NCI-H446 (cell line): ENCODE results near the gene C17orf67.
A peak's percentile ranks its signal among the peaks of the same experiment; 100 is the strongest.

ENCODE experiments used
- DNase-seq, 2 experiments: peaks; one replicate each; lab custom pipeline; 2025; lab: John Stamatoyannopoulos, UW

C17orf67 gene

DNA sequence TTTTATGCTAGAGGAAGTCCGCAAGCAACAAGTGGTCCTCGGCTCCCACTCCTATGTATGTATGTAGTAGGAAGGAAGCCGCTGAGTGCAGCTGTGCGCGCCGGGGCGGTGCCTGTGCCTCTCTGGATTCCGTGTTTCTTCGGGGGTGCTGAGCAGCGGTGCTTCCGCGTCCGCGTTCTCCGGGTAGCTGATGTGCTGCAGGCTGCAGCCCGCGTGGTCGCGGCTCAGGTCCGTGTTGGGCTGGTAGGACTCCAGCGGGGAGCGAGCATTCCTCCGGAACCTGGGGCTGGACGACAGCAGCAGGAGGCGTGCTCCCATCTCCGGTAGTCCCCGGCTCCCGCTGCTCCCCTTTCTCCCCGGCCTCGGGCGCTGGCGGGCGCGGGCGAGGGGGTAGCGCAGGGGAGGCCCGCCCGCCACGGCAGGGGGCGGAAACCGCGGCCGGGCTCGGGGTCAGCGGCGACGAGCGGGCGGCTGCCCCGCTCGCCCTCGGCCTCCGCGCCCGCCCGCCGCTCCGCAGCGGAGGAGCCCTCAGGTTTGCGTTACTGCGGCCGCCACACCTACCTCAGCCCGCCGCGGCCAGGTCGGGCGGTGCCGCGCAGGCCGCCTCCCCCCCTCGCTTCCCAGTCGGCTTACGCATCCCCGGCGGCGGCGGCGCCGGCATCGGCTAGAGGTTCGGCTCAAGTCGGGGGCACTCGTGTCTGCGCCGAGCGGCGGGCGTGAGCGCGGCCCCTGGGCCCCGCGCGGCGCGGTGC lies 487 bp downstream of the C17orf67 start:
- DNase-seq: peak in 1 of 2 experiments; percentile 33

DNA sequence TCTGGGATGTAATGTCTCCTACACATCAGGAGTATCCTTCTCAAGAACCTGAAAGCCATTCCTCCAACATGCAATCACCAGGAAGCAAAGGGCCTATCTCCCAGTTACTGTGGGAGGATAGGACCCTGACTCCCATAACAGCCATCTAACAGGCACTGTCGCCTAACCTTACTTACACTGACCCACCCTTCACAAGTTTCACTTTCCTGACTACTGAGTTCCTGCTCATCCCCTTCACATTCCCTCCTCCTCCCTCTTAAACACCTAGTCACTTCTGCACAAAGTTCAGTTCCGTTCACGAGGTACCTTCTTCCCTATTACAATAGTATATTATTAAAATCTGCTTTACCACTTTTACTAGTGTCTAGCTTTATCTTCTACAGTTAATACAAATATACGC lies 1.3 kb downstream of the C17orf67 start:
- no peak for DNase-seq

DNA sequence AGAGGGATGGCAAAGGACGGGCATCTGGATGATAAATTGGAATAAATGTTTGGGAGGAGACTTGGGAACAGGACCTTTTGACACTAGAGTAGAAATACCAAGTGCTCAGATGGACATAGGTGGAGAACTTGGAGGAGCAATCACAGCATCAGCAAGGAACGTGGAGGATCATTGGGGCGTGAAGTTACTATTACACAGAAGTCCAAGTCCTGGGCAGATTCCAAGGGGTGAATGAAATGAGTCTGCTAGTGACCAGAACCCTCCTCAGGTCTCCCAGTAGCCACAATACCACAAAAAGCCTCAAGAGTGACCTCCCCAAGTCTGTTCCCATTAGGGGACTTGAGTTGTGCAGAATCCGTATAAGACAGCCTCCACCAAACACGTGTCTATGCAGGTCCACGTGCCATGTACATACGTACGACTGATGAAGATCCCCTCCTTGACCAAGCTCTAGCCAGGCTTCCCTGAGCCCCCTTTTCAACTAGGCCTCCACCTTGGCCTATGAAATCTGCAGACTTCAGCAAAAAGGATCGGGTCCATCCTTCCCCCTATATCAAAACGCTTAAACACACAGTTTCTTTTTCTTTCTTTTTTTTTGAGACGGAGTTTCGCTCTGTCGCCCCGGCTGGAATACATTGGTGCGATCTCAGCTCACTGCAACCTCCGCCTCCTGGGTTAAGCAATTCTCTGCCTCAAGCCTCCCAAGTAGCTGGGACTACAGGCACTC lies 2.2 kb downstream of the C17orf67 start:
- DNase-seq: no peak

DNA sequence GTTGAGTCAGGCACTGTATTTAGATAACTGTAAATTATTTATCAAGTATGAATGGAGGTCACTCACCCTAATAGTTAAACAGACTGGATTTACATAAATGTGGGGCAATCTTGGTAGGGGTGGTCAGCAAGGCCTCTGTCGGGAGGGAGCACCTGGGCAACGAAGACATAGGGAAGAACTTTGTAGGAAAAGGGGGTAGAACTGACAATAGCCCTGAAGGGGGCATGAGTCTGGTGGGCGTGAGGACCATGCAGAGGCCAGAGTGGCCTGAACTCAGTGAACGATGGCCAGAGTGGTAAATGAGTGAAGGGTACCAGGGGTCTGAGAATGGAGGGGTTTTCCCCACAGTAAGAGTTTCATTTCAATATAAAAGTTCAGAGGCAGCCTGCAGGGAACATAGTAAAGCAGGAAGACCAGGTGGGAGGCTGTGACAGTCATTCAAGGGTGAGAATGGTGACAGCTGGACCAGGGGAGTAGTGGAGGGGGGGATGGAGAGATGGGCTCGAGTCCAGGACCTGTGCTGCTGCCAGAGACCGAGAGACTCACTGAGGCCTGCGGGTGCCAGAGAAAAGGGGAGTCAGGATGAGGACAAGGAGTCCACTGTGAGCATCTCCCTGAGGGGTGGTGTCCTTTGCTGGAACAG lies 2.9 kb downstream of the C17orf67 start:
- no peak for DNase-seq

DNA sequence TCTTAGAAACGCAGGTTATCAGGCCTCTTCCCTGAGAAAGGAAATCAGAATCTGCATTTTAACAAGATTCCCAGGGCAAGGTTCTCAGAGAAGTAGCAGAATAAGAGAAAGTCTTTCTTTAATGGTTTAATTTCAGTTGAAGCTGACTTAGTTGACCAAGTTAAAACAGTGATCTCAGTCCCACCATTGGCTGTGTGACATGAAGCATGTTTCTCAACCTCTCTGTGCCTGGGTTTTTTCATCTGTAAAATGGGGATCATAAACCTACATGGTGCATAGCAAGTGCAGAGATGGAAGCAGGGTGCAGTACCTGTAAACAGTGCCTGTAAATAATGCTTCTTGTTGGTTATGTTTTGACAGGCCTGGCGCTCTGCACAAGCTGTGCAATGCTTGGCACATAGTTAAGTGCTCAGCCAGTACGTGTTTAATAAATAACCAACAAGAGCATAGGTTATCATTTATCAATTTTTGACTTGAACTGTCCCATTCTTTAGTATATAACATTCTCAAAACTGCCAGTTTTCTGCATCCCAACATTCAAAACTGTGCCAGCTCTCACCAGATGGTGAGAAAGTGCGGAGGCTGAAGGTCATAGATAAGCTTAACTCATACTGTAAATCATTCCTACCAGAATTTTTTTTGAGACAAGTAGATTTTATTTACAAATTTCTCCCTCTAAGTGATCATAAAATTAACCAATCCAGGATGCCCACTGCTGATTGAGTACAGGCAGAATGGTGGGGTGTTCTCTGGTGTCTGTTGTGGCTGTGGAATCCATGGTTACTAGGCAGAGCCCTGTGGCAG lies 6.9 kb downstream of the C17orf67 start:
- no peak for DNase-seq

DNA sequence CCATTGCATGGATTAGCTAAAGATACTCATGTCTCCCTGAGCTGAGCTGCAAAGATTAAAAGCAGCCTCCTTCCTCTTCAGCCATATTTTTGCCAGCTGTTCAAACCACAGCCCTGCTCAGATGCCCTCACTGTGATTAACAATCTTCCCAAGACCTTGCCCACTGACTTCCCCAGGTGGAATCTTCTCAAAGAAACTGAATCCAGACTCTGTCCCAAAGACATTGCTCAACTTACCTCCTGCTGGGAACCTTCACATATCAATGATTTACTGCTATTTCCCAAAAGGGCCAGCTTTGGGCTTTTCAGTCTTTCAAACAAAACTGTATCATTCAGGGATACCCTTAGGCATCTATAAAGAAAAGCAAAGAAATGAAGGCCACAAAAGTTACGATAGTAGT lies 9.2 kb downstream of the C17orf67 start:
- no peak for DNase-seq

DNA sequence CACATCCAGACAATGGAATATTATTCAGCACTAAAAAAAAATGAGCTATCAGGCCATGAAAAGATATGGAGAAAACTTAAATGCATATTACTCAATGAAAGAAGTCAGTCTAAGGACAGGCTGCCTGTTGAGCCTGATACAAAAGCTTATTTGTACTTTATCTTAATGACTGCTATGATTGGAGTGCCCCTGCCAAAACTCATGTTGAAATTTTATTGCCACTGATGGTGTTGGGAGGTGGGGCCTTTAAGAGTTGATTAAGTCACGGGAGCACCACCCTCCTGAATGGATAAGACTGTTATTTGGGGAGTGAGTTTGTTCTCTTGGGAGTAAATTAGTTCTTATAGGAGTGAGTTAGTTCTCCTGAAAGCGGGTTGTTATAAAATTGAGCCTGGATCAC lies 9.9 kb downstream of the C17orf67 start:
- DNase-seq: no peak

DNA sequence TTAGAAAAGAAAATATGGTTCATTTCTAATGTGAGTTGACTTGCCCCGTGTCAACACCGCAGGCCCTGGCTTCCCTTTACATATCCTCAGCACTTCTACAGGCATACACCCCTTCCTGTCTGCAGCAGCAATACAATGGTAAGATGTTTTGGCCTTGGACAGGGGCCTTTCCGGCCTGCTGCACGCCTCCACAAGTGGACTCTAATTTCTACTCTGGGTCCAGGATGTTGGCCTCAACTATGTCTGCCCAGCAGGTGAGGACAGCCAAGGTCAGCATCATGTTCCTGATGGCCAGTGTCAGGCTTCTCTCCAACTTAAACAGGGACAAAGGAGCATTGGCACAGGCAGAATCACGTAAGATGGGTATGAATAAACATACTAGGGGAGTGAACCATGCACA lies 11.0 kb downstream of the C17orf67 start:
- no peak for DNase-seq

DNA sequence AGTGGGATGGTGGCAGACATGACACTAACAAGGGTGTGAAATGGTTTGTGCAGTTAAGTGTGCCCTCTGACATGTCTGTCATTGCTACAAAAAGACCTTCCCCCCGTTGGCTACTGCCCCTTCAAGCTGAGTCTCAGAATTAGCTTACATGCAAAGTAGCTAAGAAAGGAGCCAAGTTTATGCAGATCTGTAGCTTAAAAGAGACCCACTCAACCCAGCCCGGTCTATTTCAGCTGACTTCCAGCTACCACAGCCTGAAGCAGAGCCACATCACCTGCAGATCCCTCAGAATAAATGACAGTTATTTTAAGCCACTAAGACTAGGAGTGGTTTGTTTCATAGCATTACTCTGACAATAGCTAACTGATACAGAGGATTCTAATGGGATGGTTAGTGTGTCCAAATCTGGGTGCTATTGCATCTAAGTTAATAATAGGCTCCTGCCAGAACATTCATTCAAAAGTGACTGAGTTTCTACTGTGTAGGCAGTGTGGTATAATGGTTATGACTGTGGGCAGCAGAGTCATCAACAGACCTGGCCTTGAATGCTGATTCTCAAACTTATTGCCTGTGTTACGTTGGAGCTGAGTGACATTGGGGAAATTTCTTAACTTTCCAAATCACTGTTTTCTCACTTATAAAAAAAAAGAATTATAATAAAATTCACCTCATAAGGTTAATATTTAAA lies 11.7 kb downstream of the C17orf67 start:
- no peak for DNase-seq

DNA sequence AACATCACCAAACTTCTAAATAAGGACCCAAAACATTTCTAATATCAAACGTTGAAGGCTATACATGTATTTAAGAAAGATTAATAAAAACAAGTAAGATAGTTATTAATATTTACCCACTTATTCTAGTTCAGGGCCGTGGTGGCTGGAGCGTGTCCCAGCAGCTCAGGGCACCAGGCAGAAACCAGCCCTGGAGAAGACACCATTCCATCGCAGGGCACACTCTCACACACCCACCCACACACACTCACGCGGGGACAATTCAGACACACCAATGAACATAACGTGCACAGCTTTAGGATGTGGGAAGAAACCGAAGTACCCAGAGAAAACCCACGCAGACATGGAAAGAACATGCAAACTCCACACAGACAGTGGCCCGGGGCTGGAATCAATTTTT lies 13.5 kb downstream of the C17orf67 start:
- no peak for DNase-seq

DNA sequence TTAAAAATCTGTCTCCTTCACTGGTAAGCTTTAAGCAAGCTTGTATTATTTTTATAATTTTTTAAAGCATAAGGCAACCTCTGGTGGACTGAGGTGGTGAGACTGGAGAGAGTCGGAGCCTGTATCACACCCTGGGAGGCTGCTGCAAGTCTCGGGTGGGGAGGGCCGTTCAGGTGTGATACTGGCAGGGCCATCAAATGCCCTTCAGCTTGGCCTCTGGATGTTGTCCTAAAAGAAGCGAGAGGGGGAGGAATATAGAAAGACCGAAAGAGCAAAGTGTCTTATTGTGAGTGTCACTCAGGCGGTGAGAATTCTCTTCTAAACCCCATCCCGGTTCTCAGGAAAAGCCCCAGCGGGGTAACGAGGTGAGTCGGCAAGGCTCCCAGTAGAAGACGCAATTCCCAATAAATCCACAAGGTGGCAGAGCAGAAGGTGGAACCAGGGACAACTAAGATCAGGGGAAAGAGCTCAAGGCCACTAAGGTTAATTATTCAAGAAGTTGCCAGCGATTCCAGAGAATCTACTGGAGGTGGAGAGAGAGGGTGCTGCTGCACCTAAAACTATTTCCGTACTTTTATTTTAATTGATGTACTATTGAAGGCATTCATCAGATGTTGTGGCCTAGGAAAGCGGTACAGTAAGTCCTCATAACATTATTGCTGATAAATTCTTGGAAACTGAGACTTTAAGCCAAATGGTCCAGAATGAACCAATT lies 14.1 kb downstream of the C17orf67 start:
- peak; percentile 28 to 72 for DNase-seq

DNA sequence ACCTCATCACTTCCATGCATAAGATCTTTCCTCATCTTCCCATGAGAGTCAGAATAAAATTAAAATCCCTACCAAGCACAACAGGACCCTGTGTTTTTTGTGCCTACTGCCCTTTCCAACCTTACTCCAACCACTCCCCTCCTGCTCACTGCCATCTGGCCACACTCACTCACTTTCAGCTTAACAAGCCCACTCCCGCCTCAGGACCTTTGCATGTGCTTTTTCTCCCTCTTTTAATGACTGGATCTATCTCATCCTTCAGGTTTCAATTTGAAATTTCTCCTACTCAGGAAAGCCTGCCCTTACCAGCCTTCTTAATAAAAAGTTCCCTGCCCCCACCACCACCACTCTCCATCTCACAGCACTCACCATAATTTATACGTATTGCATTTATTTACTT lies 14.7 kb downstream of the C17orf67 start:
- DNase-seq: no peak

DNA sequence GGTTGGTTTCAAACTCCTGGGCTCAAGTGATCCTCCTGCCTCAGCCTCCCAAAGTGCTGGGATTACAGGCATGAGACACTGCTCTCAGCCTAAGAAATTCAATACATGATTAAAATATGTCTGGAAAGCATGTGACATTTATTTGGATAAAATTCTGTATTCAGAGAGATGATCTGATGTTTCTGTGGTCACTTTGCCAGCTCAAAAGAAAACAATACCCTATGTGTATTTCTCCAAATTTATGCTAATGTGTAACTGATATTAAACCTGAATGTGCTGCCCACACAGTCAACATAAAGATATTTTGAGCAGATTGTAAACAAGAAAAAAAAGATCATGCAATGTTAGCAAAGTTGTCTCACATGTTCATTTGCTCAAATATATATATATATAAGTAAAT lies 16.7 kb downstream of the C17orf67 start:
- DNase-seq: no peak

DNA sequence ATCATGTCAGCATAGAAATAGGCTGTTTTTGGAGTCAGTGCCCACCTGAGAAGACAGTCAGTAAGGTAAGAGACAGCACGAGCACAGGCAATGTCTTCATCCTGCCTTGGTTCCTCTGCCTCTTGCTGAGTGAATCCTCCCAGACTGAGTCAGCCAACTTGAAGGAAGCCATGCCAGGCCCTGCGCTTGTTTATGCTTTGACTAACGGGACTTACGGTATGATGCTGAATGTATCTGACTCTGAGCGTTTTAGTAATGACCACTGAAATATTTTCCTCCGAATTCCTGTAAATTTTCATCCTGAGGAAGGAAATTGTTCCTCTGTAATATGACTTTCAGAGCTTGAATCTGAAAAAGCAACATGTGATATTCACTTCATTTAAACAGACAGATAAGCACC lies 18.0 kb downstream of the C17orf67 start:
- DNase-seq: no peak

DNA sequence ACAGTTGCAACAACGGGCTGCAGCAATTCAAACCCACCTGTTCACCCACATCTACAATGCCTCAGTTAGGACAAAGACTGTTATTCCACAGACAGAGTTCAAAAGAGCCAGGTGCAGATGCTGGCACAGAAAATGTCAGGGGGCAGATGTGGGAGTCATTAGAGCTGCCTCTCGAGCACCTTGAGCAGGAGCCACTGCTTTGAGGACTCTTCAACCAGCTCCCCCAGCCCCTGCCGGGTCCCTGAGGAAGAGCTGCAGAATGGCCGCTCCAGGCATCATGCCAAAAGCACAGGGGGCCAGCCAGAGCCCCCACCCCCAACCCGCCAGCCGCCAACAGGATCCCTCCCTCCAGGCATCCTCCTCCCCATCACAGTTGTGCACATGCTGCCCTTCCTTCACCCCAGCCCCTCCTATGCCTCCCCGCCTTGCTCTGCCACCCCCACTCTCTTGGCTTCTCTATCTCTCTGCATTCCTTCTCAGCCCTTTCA lies 20.8 kb downstream of the C17orf67 start:
- peak in 1 of 2 experiments; percentile 34 for DNase-seq

DNA sequence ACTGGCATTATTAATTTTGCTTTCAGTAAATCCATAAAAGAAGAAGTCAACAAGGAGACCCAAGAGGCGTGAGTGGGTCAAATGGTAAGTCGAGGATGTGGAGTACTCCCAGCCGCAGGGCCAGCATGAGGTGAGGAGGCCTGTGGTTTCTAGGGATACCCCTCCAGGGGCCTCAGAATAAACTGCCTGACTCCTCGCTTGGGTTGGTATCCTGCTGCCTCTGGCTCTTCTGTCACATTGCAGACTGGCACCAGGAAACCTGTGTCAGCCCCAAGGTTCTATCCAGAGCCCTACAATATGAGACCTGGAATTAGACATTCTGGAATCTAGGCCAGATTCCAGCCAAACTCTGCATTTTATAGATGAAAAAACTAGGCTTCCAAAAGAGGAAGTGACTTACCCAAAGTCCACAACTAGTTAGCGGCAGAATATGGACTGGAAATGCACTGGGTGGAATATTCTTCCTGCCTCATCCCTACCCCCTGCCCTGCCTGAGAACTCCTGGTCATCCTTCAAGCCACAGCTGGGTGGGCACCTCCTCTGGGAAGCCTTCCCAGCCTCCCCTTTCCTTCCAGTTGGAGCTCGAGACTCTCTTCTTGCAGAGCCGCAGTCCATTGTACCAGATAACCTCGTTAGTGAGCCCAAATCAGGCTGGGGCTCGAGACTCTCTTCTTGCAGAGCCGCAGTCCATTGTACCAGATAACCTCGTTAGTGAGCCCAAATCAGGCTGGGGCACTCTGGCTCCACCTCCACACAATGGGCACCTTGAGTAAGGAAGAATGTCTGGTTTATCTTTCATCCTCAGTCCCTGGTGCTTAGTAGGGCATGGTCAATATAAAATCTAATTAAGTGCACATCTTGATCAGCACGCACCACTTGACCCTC lies 22.6 kb downstream of the C17orf67 start:
- no peak for DNase-seq

DNA sequence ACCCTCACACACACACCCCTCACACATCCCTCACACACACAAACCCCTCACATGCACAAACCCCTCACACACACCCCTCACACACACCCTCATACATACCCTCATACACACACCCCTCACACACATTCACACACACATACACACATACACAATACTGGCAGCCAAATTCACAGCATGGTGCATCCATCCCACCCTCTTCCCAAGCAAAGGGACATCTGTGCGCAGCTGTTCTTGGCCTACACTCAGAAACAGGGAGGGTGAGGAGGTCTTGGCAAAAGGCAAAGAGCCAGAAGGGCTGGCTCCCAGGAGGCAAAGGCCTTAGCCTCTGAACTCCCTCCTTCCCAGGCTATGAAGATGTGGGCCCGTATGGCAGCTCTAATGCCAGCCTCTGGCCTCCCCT lies 23.4 kb downstream of the C17orf67 start:
- peak; percentile 22 to 84 for DNase-seq

DNA sequence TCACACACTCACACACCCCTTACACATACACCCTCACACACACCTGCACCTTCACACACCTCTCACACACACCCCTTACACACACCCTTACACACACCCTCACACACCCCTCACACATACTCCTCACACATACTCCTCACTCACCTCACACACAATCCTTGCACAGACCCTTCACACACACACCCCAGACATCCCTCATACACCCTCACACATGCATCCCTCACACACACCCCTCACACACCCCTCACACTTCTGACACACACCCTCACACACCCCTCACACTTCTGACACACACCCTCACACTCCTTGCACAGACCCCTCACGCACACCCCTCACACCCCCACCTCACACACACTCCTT lies 23.9 kb downstream of the C17orf67 start:
- DNase-seq: no peak

DNA sequence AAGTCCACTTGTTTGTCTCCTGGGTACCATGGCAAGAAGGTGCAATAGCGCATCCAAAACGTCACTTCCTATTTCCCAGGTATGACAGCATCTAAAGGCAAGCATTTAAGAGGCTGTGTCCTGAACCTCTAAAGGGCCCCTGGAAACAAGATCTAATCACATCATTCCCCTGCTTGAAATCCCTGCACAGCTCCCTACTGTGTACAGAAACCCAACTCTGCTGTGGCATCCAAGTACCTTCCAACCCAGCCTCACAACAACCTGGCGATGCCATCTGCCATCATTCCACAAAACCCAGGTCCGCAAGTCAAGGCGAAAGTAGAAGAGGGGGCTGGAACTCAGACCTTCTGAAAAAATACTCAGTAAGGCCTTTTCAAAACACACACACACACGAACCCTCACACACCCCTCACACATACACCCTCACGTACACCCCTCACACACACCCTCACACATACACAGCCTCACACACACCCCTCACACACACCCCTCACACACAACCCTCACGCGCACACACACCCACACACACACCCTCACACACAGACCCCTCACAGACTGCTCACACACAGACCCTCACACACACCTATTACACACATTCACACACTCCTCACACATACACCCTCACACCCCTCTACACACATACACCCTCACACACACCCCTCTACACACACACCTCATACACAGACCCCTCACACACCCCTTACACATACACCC lies 24.5 kb downstream of the C17orf67 start:
- peak in 1 of 2 experiments; percentile 41 for DNase-seq
